Measurements from ENCODE around the gene PACSIN2.
"Not testable (repeated sequence)": the region's sequence is repeated elsewhere in the genome, so short reads cannot be mapped to it uniquely, and the experiment has no call there.

Gene PACSIN2

GRCh38 chr22:42918500-42918899 lies 96.4 kb downstream of the PACSIN2 start:
- Histone ChIP-seq H3K36me3 (replicated peaks; ENCODE audit: insufficient read depth, low read length) (no peaks in the 10 kb centered on the region), H3K4me3 (ENCODE audit: low read length) (no peak overlapping the region), H3K27ac (ENCODE audit: low read length) (no peak overlapping the region), H3K79me2 (ENCODE audit: low read length) (no peaks in the 10 kb centered on the region; the same call in 1 of the 2 replicates), H4K20me1 (ENCODE audit: insufficient read depth, low read length) (no peaks in the 10 kb centered on the region), H3F3A (ENCODE audit: insufficient read depth, low read length) (no peaks in the 10 kb centered on the region), H3K9me3 (replicated peaks; ENCODE audit: insufficient read depth, low read length) (no peaks in the 10 kb centered on the region), H2AFZ (ENCODE audit: low read length) (no peak overlapping the region), H3K27me3 (replicated peaks; ENCODE audit: insufficient read depth, low read length) (no peaks in the 10 kb centered on the region), H3K9me2 (replicated peaks; ENCODE audit: insufficient read depth, low read length) (no peaks in the 10 kb centered on the region), H3K9ac (ENCODE audit: low read length) (no peak overlapping the region), H3K4me1 (ENCODE audit: low read length) (no peaks in the 10 kb centered on the region), H3K4me2 (ENCODE audit: low read depth, low read length) (no peak overlapping the region)
- no peak for TF ChIP-seq CTCF (IDR thresholded peaks at IDR 0.05; ENCODE audit: low read length)
- TF ChIP-seq EZH2 (optimal IDR thresholded peaks at IDR 0.05; ENCODE audit: low read depth, low read length) = no peak
- TF ChIP-seq EZH2phosphoT487 (IDR thresholded peaks at IDR 0.05; ENCODE audit: low read length) = no peak
- DNase-seq = no peak

DNA sequence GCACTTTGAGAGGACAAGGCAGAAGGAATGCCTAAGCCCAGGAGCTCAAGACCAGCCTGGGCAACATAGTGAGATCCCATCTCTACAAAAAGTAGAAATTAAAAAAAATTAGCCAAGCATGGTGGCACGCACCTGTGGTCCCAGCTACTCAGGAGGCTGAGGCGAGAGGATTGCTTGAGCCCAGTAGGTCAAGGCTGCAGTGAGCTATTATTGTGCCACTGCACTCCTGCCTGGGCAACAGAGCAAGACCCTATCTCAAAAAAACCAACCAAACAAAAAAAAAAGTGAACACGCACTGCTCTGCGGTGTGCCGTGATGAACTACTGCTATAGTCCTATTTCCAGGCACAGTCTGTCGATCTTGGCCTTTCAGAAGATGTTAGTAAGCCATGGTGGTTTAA lies 97.6 kb downstream of the PACSIN2 start:
- H3K4me1 ChIP-seq (ENCODE audit: low read length); H4K20me1 ChIP-seq (ENCODE audit: insufficient read depth, low read length); H3K79me2 ChIP-seq (ENCODE audit: low read length): not testable (repeated sequence)

GRCh38 chr22:42915980-42916765 lies 98.8 kb downstream of the PACSIN2 start:
- Histone ChIP-seq H3K27ac (ENCODE audit: low read length) (no peak overlapping the region), H3K36me3 (replicated peaks; ENCODE audit: insufficient read depth, low read length) (no peaks in the 10 kb centered on the region), H3F3A (ENCODE audit: insufficient read depth, low read length) (no peaks in the 10 kb centered on the region), H3K9me3 (replicated peaks; ENCODE audit: insufficient read depth, low read length) (no peaks in the 10 kb centered on the region), H3K9me2 (replicated peaks; ENCODE audit: insufficient read depth, low read length) (no peaks in the 10 kb centered on the region), H3K4me2 (ENCODE audit: low read depth, low read length) (no peak overlapping the region), H2AFZ (ENCODE audit: low read length) (no peak overlapping the region), H3K27me3 (replicated peaks; ENCODE audit: insufficient read depth, low read length) (no peaks in the 10 kb centered on the region), H3K79me2 (ENCODE audit: low read length) (no peaks in the 10 kb centered on the region), H3K4me3 (ENCODE audit: low read length) (no peak overlapping the region), H3K4me1 (ENCODE audit: low read length) (no peaks in the 10 kb centered on the region), H4K20me1 (ENCODE audit: insufficient read depth, low read length) (no peaks in the 10 kb centered on the region), H3K9ac (ENCODE audit: low read length) (no peak overlapping the region)
- no peak for TF ChIP-seq EZH2 (optimal IDR thresholded peaks at IDR 0.05; ENCODE audit: low read depth, low read length)
- TF ChIP-seq CTCF (IDR thresholded peaks at IDR 0.05; ENCODE audit: low read length) = no peak
- no peak for TF ChIP-seq EZH2phosphoT487 (IDR thresholded peaks at IDR 0.05; ENCODE audit: low read length)
- no peak for DNase-seq

More for the DNA sequence above, 97.6 kb downstream of the PACSIN2 start:
- not testable (repeated sequence) for H3K4me3 ChIP-seq (ENCODE audit: low read length); H3K9ac ChIP-seq (ENCODE audit: low read length); H3K4me2 ChIP-seq (ENCODE audit: low read depth, low read length); H3K27me3 ChIP-seq (replicated peaks; ENCODE audit: insufficient read depth, low read length); H3K36me3 ChIP-seq (replicated peaks; ENCODE audit: insufficient read depth, low read length); DNase-seq; H3K9me2 ChIP-seq (replicated peaks; ENCODE audit: insufficient read depth, low read length); H3F3A ChIP-seq (ENCODE audit: insufficient read depth, low read length); H3K27ac ChIP-seq (ENCODE audit: low read length); H2AFZ ChIP-seq (ENCODE audit: low read length); H3K9me3 ChIP-seq (replicated peaks; ENCODE audit: insufficient read depth, low read length)

DNA sequence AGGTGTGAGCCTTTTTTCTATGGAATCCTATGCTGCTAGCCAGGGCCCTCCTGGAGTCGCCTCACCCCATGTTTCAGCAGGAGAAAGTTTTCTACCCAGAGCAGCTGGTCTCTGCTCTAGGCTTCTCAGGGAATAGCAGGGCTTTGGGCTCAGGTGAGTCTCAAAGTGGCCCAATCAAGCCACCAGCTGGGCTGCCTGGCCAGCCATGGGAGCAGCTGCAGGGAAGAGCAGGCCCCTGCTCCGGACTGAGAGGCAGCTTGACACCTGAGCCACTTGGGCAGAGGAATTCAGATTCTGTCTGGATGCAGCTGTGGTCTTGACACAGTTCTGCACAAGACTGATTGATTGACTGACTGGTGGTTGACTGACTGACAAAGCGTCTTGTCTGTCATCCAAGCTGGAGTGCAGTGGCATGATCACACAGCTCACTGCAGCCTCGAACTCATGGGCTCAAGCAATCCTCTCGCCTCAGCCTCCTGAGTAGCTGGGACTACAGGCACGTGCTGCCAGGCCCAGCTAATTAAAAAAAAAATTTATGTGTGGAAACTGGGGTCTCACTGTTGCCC lies 100.4 kb downstream of the PACSIN2 start:
- H3K27ac ChIP-seq (ENCODE audit: low read length) = no peak overlapping the region
- no peaks in the 10 kb centered on the region for H3K9me2 ChIP-seq (replicated peaks; ENCODE audit: insufficient read depth, low read length)
- no peak overlapping the region for H2AFZ ChIP-seq (ENCODE audit: low read length)
- H3K79me2 ChIP-seq (ENCODE audit: low read length) = no peaks in the 10 kb centered on the region
- no peak for TF ChIP-seq CTCF (IDR thresholded peaks at IDR 0.05; ENCODE audit: low read length)
- TF ChIP-seq EZH2 (optimal IDR thresholded peaks at IDR 0.05; ENCODE audit: low read depth, low read length) = no peak
- no peak for TF ChIP-seq EZH2phosphoT487 (IDR thresholded peaks at IDR 0.05; ENCODE audit: low read length)
- no peaks in the 10 kb centered on the region for H3K36me3 ChIP-seq (replicated peaks; ENCODE audit: insufficient read depth, low read length)
- H4K20me1 ChIP-seq (ENCODE audit: insufficient read depth, low read length) = no peaks in the 10 kb centered on the region
- no peak overlapping the region for H3K9ac ChIP-seq (ENCODE audit: low read length)
- H3K4me3 ChIP-seq (ENCODE audit: low read length) = no peak overlapping the region
- no peak for DNase-seq
- no peaks in the 10 kb centered on the region for H3F3A ChIP-seq (ENCODE audit: insufficient read depth, low read length)
- H3K9me3 ChIP-seq (replicated peaks; ENCODE audit: insufficient read depth, low read length) = no peaks in the 10 kb centered on the region
- H3K27me3 ChIP-seq (replicated peaks; ENCODE audit: insufficient read depth, low read length) = no peaks in the 10 kb centered on the region
- no peak overlapping the region for H3K4me2 ChIP-seq (ENCODE audit: low read depth, low read length)
- no peaks in the 10 kb centered on the region for H3K4me1 ChIP-seq (ENCODE audit: low read length)

Measured in MM.1S (cell line).